Measurements from ENCODE around the gene MTCL1.

The MTCL1 gene

DNA sequence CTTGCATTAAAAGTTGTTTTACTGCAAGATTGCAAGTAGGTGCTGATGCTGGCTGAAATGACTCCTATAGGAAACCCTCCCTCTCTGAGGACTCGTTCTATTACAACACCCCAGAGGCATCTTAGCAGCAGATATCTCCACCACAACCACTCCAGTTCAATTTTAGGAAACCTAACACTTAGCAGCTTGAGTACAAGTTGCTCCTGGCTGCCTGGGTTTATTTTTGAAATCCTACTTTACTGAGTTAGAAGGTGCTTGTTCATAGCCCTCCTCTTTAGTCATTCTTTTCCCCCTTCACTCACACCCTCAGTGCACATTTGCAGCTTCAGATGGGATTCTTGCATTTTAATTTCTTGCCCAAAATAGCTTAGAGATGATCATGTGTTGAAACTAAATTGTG is 111.5 kb downstream of the MTCL1 start:
- DNase-seq, result no peak

DNA sequence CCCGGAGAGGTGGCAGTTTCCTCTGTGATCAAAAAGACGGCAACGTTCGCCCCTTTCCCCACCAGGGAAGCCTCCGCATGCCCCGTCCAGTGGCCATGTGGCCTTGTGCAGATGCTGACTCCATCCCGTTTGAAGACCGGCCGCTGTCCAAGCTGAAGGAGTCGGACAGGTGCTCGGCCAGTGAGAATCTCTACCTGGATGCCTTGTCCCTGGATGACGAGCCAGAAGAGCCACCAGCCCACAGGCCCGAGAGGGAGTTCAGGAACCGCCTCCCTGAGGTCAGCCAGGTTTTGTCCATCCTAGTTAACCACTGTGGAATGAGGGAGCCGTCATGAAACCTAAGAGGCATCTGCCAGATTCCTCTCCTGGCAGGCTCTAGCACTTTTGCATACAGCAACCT is 113.6 kb downstream of the MTCL1 start:
- no peak for DNase-seq

DNA sequence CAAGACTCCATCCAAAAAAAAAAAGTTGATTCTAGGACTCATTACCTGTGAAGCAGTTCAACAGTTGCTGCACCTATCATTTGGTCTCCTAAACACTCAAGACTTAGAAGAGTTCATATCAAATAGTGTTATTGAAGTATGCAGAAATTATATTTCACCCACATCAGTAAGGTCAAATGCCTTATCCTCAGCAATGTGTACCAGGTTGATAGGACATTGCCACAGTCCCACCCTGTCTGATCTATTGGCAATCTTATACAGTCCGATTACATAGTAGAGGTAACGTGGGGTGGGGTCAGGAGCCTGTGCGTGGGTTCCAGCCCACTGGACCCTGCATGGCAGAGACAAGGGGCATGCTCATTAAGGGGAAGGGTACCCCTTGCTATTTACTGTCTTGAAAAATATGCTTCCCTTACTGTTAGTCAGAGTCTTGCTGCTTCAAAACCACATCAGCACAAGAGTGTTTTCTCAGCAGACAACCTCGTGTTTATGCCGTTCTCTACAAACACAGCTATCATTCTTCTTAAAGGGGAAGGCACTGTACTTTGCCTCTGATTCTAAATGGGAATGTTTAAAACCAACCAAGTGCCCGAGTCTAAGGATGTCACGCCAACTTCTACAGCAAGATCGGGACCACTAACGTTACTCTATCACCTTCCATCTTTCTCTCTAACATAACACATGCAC is 115.2 kb downstream of the MTCL1 start:
- DNase-seq, result no peak

- no peak for DNase-seq
Observed at GRCh38 chr18:8821083-8821465, 115.7 kb downstream of the MTCL1 start.

GRCh38 chr18:8821531-8821930 is 116.2 kb downstream of the MTCL1 start:
- DNase-seq, result no peak

- no peak for DNase-seq
Observed at GRCh38 chr18:8822643-8823042, 117.3 kb downstream of the MTCL1 start.

DNA sequence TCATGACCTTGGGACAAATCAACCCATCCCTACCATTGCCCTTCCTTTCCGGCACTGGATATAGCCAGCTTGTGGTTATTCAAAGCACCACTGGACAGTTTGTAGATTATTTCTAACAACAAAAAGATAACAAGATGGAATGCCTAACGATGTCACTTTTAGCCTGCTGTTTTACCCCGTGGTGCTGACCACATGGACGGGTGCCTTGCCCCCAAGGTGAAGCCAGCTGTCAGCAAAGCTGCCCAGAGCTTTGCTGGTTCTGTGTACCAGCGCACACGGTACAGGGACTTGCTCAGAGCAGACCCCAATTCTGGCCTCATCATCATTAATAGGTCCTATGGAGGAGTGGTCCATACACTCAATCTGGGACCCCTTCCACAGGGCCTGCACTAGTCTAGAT is 118.2 kb downstream of the MTCL1 start:
- no peak for DNase-seq

- DNase-seq, result no peak
Observed at GRCh38 chr18:8824846-8825245, 119.5 kb downstream of the MTCL1 start.

GRCh38 chr18:8825273-8825672 is 119.9 kb downstream of the MTCL1 start:
- DNase-seq, result no peak

DNA sequence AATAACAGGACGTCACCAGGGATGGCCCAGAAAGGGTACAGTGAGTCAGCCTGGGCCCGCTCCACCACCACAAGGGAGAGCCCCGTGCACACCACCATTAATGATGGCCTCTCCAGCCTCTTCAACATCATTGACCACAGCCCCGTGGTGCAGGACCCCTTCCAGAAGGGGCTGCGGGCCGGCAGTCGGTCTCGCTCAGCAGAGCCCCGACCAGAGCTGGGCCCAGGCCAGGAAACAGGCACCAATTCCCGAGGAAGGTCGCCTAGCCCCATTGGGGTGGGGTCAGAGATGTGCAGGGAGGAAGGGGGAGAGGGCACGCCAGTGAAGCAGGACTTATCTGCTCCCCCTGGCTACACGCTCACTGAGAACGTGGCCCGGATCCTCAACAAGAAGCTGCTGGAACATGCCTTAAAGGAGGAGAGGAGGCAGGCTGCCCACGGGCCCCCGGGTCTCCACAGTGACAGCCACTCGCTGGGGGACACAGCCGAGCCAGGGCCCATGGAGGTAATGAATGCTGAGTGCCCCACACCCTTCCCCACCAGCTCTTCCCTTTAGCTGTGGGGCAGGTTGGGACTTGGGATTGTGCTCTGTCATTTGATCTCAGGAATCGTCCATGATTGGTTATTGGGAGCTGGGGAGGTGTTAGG is 120.5 kb downstream of the MTCL1 start:
- DNase-seq, result no peak

- DNase-seq, result no peak
Observed at GRCh38 chr18:8826514-8826913, 121.2 kb downstream of the MTCL1 start.

DNA sequence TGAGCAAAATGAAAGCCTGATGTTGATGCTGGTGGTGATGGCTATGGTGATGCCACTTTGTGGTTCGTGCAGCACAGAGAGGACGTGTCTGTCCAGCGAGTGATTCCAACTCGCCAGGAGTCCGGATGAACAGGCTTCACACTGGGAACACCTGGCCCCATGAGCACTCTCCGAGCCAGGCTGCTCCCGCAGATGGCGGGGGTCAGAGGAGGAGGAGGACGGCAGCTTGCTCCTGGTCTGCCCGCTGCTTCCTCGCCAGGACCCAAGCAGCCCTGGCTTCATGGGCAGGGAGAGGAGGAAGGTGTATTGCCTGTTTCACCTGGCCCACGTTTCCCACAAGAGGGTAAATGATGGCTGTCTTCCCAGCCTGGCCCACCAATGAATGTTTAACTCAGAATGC is 121.6 kb downstream of the MTCL1 start:
- no peak for DNase-seq

- DNase-seq, result no peak
Observed at GRCh38 chr18:8828300-8828699, 122.9 kb downstream of the MTCL1 start.

- no peak for DNase-seq
Observed at GRCh38 chr18:8828798-8829197, 123.4 kb downstream of the MTCL1 start.

- DNase-seq, result no peak
Observed at GRCh38 chr18:8830067-8831060, 125.0 kb downstream of the MTCL1 start.

- no peak for DNase-seq
Observed at GRCh38 chr18:8831112-8831511, 125.8 kb downstream of the MTCL1 start.

GRCh38 chr18:8831531-8831930 is 126.2 kb downstream of the MTCL1 start:
- no peak for DNase-seq

GRCh38 chr18:8833480-8833879 is 128.1 kb downstream of the MTCL1 start:
- no peak for DNase-seq

- no peak for DNase-seq
Observed at GRCh38 chr18:8834881-8835280, 129.5 kb downstream of the MTCL1 start.

GRCh38 chr18:8835521-8835953 is 130.2 kb downstream of the MTCL1 start:
- no peak for DNase-seq

GRCh38 chr18:8839281-8839680 is 133.9 kb downstream of the MTCL1 start:
- DNase-seq, result no peak

- DNase-seq, result no peak
Observed at GRCh38 chr18:8841781-8842485, 136.6 kb downstream of the MTCL1 start.

DNA sequence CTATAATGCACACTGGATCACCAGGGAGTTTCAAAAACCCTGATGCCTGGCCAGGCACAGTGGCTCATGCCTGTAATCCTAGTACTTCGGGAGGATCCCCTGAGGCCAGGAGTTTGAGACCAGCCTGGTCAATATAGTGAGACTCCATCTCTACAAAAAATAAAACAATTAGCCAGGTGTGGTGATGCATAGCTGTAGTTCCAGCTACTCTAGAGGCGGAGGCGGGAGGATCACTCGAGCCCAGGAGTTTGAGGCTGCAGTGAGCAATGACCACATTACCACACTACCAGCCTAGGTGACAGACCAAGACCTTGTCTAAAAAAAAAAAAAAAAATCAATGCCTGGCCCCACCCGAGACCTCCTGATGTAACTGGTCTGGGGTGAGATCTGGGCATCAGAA is 137.2 kb downstream of the MTCL1 start:
- no peak for DNase-seq
